ENCODE results near the gene KLHDC4.

KLHDC4 gene

DNA sequence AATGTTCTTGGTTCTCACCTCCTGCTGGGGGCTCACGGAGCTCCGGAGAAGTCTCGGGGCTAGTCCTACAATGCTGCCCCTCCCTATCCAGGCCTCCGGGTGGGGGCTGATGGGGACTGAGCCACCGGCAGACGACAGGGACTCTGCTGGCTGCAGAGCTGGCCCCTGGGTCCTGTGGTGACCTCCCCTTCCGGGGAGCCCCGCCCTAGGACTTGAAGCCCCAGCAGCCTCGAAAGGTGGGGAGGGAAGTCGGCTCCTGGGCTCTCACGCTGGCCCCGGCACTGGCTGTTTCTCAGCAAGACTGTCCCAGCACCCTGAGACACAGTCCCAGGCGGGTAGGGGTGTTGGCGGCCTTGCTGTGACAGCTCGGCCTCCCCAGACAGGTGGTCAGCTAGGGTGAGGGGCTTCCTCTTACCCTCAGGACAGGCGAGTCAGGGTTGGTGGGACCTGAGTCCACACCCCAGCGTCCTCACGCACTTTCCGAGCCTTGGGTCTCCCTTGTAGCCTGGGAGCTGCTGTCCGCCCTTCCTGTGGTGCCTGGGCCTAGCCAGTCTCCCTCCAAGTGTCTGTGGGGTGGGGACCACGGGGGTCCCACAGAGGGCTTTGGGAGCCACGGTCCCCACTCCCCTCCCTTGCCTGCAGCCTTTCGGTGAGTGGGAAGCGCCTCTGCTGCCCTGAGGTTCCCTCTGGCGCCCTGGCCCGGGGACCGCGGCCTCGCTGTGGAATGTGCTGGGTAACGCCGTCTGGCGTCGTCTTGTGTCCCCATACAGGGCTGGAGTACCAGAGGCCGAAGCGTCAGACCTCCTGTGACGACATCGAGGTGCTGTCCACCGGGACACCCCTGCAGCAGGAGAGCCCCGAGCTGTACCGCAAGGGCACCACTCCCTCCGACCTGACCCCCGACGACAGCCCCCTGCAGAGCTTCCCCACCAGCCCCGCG is 76.6 kb downstream of the KLHDC4 start:
- H4K5ac ChIP-seq (ENCODE audit: low read length) = no peak overlapping the region
- no peaks in the 10 kb centered on the region for H3K79me1 ChIP-seq (ENCODE audit: low read length)
- no CpG with 5 or more reads among the region's 45 CpGs for WGBS (ENCODE audit: extremely low coverage, insufficient coverage, low lambda C conversion rate)
- no peak overlapping the region for H3K4me3 ChIP-seq (ENCODE audit: low read length)
- H2BK15ac ChIP-seq (replicated peaks; ENCODE audit: low read depth) = no peak overlapping the region
- H3K56ac ChIP-seq (ENCODE audit: low read length) = no peak overlapping the region
- H3K79me2 ChIP-seq (ENCODE audit: control insufficient read depth, insufficient read depth, low read length) = no peaks in the 10 kb centered on the region
- no peak overlapping the region for H2AK5ac ChIP-seq (ENCODE audit: low read length)
- no peak overlapping the region for H3K9ac ChIP-seq (ENCODE audit: low read length)
- no peaks in the 10 kb centered on the region for H3K4me1 ChIP-seq (ENCODE audit: control insufficient read depth, low read depth, low read length)
- H3K4me2 ChIP-seq (ENCODE audit: low read length) = no peak overlapping the region
- no peak overlapping the region for H2BK5ac ChIP-seq (ENCODE audit: low read length)
- H2BK120ac ChIP-seq (ENCODE audit: low read depth, low read length) = no peak overlapping the region
- no peak overlapping the region for H3K4ac ChIP-seq (ENCODE audit: low read depth, low read length)
- no peaks in the 10 kb centered on the region for H3K36me3 ChIP-seq (ENCODE audit: control insufficient read depth, insufficient read depth, low read length)
- DNase-seq = no peak
- H3K23ac ChIP-seq (ENCODE audit: low read length) = no peak overlapping the region
- no peaks in the 10 kb centered on the region for H3K27me3 ChIP-seq (ENCODE audit: insufficient read depth, low read length, poor library complexity)
- no peak overlapping the region for H4K8ac ChIP-seq (ENCODE audit: low read depth, low read length)
- no peak overlapping the region for H3K18ac ChIP-seq (ENCODE audit: low read length)
- no peak overlapping the region for H3K27ac ChIP-seq (ENCODE audit: low read depth, low read length)

DNA sequence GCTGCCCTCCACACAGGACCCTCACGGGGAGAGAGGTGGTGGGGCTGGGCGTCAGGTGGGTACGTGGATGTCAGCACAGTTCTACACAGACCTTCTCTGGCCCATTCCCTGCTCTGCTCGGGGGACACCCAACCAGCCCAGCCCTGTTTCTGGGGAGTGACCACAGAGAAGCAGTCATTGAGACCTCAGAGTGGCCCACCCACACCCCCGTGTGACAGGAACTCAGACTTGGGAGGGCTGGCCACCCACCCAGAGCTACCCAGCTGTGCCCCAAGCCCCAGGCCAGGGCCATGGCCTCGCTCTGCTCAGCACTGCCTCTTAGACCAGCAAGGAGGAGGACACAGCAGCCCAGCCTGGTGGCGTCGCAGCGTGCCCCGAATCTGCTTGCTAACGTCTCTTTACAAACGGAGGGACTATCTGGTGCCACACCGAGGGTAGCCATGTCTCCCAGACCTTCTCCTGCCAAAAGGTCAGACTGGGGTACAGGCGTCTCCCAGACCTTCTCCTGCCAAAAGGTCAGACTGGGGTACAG is 77.7 kb downstream of the KLHDC4 start:
- H3K4ac ChIP-seq (ENCODE audit: low read depth, low read length) = no peak overlapping the region
- no CpG with 5 or more reads among the region's 14 CpGs for WGBS (ENCODE audit: extremely low coverage, insufficient coverage, low lambda C conversion rate)

DNA sequence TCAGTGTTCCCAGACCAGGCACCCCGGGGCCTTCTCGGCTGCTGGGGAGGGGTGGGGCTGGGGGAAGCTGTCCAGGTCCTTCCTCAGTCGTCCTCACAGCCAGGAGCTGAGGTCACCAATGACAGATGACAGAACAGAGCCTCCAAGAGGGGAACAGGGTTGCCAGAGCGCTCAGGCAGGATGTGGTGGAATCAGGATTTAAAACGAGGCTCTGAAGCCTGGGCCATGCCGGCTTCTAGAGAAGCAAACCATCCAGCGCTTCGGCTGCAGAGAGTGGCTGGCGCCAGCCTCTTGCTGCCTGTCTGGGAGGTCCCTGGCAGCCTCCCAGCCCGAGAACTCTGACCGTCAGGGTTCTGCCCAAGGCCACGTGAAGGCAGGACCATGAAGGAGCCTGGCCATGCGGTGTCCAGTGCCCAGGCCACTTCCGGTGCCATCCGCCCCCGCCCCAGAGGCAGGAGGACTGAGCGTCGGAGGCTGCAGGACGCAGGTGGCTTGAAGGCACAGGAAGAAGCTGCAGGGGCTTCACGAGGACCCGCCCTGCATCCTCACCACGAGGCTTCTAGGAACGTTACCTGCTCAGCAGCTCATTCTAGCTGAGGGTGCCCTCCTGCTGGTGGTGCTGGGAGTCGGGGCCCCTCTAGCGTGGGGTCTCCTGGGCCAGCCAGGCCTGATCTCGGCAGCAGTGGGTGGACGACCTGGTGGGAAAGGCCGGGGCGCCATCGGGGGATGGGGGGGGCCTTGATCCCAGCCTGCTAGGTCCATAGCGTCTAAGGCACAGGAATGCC is 78.5 kb downstream of the KLHDC4 start:
- Histone ChIP-seq H3K27me3 (ENCODE audit: insufficient read depth, low read length, poor library complexity) (no peaks in the 10 kb centered on the region), H3K18ac (ENCODE audit: low read length) (no peak overlapping the region), H3K27ac (ENCODE audit: low read depth, low read length) (no peak overlapping the region), H2BK15ac (replicated peaks; ENCODE audit: low read depth) (no peak overlapping the region), H3K79me1 (ENCODE audit: low read length) (no peaks in the 10 kb centered on the region), H3K23ac (ENCODE audit: low read length) (no peak overlapping the region), H4K5ac (ENCODE audit: low read length) (no peak overlapping the region), H3K4me1 (ENCODE audit: control insufficient read depth, low read depth, low read length) (no peaks in the 10 kb centered on the region), H2AK5ac (ENCODE audit: low read length) (no peak overlapping the region), H4K8ac (ENCODE audit: low read depth, low read length) (no peak overlapping the region), H3K36me3 (ENCODE audit: control insufficient read depth, insufficient read depth, low read length) (no peaks in the 10 kb centered on the region), H3K4me3 (ENCODE audit: low read length) (no peak overlapping the region), H2BK5ac (ENCODE audit: low read length) (no peak overlapping the region), H2BK120ac (ENCODE audit: low read depth, low read length) (no peak overlapping the region), H3K4me2 (ENCODE audit: low read length) (no peak overlapping the region), H3K56ac (ENCODE audit: low read length) (no peak overlapping the region), H3K9ac (ENCODE audit: low read length) (no peak overlapping the region), H3K4ac (ENCODE audit: low read depth, low read length) (no peak overlapping the region), H3K79me2 (ENCODE audit: control insufficient read depth, insufficient read depth, low read length) (no peaks in the 10 kb centered on the region)
- no peak for DNase-seq
- no CpG with 5 or more reads among the region's 31 CpGs for WGBS (ENCODE audit: extremely low coverage, insufficient coverage, low lambda C conversion rate)

More for the DNA sequence above, 77.7 kb downstream of the KLHDC4 start:
- no peaks in the 10 kb centered on the region for H3K36me3 ChIP-seq (ENCODE audit: control insufficient read depth, insufficient read depth, low read length)
- no peak overlapping the region for H3K18ac ChIP-seq (ENCODE audit: low read length)
- no peak overlapping the region for H4K5ac ChIP-seq (ENCODE audit: low read length)
- no peak overlapping the region for H2BK15ac ChIP-seq (replicated peaks; ENCODE audit: low read depth)
- H3K4me1 ChIP-seq (ENCODE audit: control insufficient read depth, low read depth, low read length) = no peaks in the 10 kb centered on the region
- H4K8ac ChIP-seq (ENCODE audit: low read depth, low read length) = no peak overlapping the region
- H3K27me3 ChIP-seq (ENCODE audit: insufficient read depth, low read length, poor library complexity) = no peaks in the 10 kb centered on the region
- H2BK5ac ChIP-seq (ENCODE audit: low read length) = no peak overlapping the region
- no peak overlapping the region for H3K27ac ChIP-seq (ENCODE audit: low read depth, low read length)
- no peak for DNase-seq
- H3K4me3 ChIP-seq (ENCODE audit: low read length) = no peak overlapping the region
- no peak overlapping the region for H2BK120ac ChIP-seq (ENCODE audit: low read depth, low read length)
- no peaks in the 10 kb centered on the region for H3K79me2 ChIP-seq (ENCODE audit: control insufficient read depth, insufficient read depth, low read length)
- no peak overlapping the region for H3K23ac ChIP-seq (ENCODE audit: low read length)
- H3K4me2 ChIP-seq (ENCODE audit: low read length) = no peak overlapping the region
- H3K9ac ChIP-seq (ENCODE audit: low read length) = no peak overlapping the region
- H2AK5ac ChIP-seq (ENCODE audit: low read length) = no peak overlapping the region
- no peak overlapping the region for H3K56ac ChIP-seq (ENCODE audit: low read length)
- H3K79me1 ChIP-seq (ENCODE audit: low read length) = no peaks in the 10 kb centered on the region

- no peak overlapping the region for H2AK5ac ChIP-seq (ENCODE audit: low read length)
- H3K79me1 ChIP-seq (ENCODE audit: low read length) = no peaks in the 10 kb centered on the region
- H3K18ac ChIP-seq (ENCODE audit: low read length) = no peak overlapping the region
- no peaks in the 10 kb centered on the region for H3K79me2 ChIP-seq (ENCODE audit: control insufficient read depth, insufficient read depth, low read length)
- H3K23ac ChIP-seq (ENCODE audit: low read length) = no peak overlapping the region
- no peak overlapping the region for H3K4me3 ChIP-seq (ENCODE audit: low read length)
- H2BK120ac ChIP-seq (ENCODE audit: low read depth, low read length) = no peak overlapping the region
- H3K4me2 ChIP-seq (ENCODE audit: low read length) = no peak overlapping the region
- no peak overlapping the region for H2BK5ac ChIP-seq (ENCODE audit: low read length)
- H2BK15ac ChIP-seq (replicated peaks; ENCODE audit: low read depth) = no peak overlapping the region
- H3K27ac ChIP-seq (ENCODE audit: low read depth, low read length) = no peak overlapping the region
- H3K27me3 ChIP-seq (ENCODE audit: insufficient read depth, low read length, poor library complexity) = no peaks in the 10 kb centered on the region
- no peak overlapping the region for H3K56ac ChIP-seq (ENCODE audit: low read length)
- no peaks in the 10 kb centered on the region for H3K4me1 ChIP-seq (ENCODE audit: control insufficient read depth, low read depth, low read length)
- H3K36me3 ChIP-seq (ENCODE audit: control insufficient read depth, insufficient read depth, low read length) = no peaks in the 10 kb centered on the region
- DNase-seq = no peak
- H3K4ac ChIP-seq (ENCODE audit: low read depth, low read length) = no peak overlapping the region
- WGBS (ENCODE audit: extremely low coverage, insufficient coverage, low lambda C conversion rate) = no CpG with 5 or more reads among the region's 13 CpGs
- no peak overlapping the region for H3K9ac ChIP-seq (ENCODE audit: low read length)
- H4K5ac ChIP-seq (ENCODE audit: low read length) = no peak overlapping the region
- H4K8ac ChIP-seq (ENCODE audit: low read depth, low read length) = no peak overlapping the region
These were observed 79.1 kb downstream of the KLHDC4 start for GRCh38 chr16:87686697-87687096.

DNA sequence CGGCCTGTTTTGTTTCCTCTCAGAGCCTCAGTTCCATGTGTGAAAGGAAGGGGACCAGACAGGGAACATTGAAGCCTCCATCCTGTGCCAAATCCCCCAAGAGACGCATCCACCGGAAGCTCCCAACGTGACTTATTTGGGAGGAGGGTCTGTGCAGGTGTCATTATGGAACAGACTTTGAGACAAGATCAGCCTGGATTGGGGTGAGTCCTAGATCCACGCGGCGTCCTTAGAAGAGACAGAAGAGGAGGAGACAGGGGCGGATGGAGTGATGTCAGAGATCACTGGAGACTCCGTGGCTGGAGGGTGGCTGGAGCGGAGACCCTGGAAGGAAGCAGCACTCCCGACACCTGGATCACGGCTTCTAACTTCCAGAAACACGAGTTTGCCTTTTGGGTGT is 80.0 kb downstream of the KLHDC4 start:
- no peak overlapping the region for H3K23ac ChIP-seq (ENCODE audit: low read length)
- no peaks in the 10 kb centered on the region for H3K27me3 ChIP-seq (ENCODE audit: insufficient read depth, low read length, poor library complexity)
- H4K5ac ChIP-seq (ENCODE audit: low read length) = no peak overlapping the region
- H2BK5ac ChIP-seq (ENCODE audit: low read length) = no peak overlapping the region
- H3K36me3 ChIP-seq (ENCODE audit: control insufficient read depth, insufficient read depth, low read length) = no peaks in the 10 kb centered on the region
- no peaks in the 10 kb centered on the region for H3K79me1 ChIP-seq (ENCODE audit: low read length)
- H3K27ac ChIP-seq (ENCODE audit: low read depth, low read length) = no peak overlapping the region
- no peak for DNase-seq
- no peak overlapping the region for H3K4me2 ChIP-seq (ENCODE audit: low read length)
- no CpG with 5 or more reads among the region's 13 CpGs for WGBS (ENCODE audit: extremely low coverage, insufficient coverage, low lambda C conversion rate)
- no peak overlapping the region for H3K56ac ChIP-seq (ENCODE audit: low read length)
- no peak overlapping the region for H2AK5ac ChIP-seq (ENCODE audit: low read length)
- no peak overlapping the region for H4K8ac ChIP-seq (ENCODE audit: low read depth, low read length)
- H3K79me2 ChIP-seq (ENCODE audit: control insufficient read depth, insufficient read depth, low read length) = no peaks in the 10 kb centered on the region
- H3K4ac ChIP-seq (ENCODE audit: low read depth, low read length) = no peak overlapping the region
- H3K4me1 ChIP-seq (ENCODE audit: control insufficient read depth, low read depth, low read length) = no peaks in the 10 kb centered on the region
- H2BK120ac ChIP-seq (ENCODE audit: low read depth, low read length) = no peak overlapping the region
- H2BK15ac ChIP-seq (replicated peaks; ENCODE audit: low read depth) = no peak overlapping the region
- H3K18ac ChIP-seq (ENCODE audit: low read length) = no peak overlapping the region
- no peak overlapping the region for H3K4me3 ChIP-seq (ENCODE audit: low read length)
- H3K9ac ChIP-seq (ENCODE audit: low read length) = no peak overlapping the region
